GM12864 (cell line): ENCODE results near the gene LPIN1.
"Not testable (repeated sequence)": the region's sequence is repeated elsewhere in the genome, so short reads cannot be mapped to it uniquely, and the experiment has no call there.

Experiments used
- DNase-seq: peaks from one replicate; pipeline ENCODE4 v3.0.0-alpha.2; 2011; ENCODE audit warnings: low read depth
- H3K4me3 ChIP-seq: 2 replicates; pipeline ENCODE4 v1.5.1; 2011; ENCODE audit warnings: mild to moderate bottlenecking, low read depth, low read length, control low read depth
- TF ChIP-seq, protein P1 (sequence below): IDR thresholded peaks from 2 replicates; pipeline ENCODE4 v1.5.1; 2011; ENCODE audit warnings: low read depth, mild to moderate bottlenecking, moderate library complexity, low read length, control low read depth, inconsistent platforms; ENCODE audit errors: missing control alignments

LPIN1 gene

DNA sequence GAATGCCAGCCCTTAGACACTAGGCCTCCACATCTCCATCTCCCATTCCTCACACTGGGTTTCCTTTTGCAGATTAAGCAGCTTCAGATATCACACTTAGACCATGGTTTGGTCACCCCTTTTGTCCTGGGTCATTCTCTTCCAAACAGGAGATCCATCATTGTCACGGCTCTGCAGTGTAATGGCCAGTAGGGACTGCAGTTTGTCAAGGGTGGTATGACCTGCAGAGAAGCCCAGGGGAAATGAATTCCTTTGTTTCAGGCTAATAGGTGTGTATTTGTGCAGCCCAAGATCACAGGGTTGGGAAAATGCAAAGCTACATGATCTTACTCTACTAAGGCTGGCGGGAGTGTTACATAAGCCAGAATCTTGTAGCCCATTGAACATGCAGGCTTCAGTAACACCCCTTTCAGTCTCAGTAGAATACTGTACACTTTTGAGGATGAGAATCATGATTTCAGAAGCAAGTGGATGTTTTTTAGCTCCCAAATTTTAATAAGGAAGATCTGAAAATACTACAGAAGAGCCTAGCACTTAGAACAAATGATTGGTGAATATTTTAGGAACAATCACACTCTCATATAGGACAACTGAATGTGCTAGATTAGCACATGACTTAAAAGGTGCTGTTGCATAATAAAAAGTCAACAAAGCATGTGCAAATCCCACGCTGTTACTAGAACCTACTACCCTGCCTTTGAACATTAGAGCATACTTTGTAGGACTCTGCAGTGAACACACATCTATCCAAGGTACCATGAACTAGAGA lies 24.0 kb upstream of the LPIN1 start:
- no peak overlapping the region for H3K4me3 ChIP-seq
- TF ChIP-seq, protein P1, sequence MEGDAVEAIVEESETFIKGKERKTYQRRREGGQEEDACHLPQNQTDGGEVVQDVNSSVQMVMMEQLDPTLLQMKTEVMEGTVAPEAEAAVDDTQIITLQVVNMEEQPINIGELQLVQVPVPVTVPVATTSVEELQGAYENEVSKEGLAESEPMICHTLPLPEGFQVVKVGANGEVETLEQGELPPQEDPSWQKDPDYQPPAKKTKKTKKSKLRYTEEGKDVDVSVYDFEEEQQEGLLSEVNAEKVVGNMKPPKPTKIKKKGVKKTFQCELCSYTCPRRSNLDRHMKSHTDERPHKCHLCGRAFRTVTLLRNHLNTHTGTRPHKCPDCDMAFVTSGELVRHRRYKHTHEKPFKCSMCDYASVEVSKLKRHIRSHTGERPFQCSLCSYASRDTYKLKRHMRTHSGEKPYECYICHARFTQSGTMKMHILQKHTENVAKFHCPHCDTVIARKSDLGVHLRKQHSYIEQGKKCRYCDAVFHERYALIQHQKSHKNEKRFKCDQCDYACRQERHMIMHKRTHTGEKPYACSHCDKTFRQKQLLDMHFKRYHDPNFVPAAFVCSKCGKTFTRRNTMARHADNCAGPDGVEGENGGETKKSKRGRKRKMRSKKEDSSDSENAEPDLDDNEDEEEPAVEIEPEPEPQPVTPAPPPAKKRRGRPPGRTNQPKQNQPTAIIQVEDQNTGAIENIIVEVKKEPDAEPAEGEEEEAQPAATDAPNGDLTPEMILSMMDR, result no peak
- DNase-seq, result no peak

DNA sequence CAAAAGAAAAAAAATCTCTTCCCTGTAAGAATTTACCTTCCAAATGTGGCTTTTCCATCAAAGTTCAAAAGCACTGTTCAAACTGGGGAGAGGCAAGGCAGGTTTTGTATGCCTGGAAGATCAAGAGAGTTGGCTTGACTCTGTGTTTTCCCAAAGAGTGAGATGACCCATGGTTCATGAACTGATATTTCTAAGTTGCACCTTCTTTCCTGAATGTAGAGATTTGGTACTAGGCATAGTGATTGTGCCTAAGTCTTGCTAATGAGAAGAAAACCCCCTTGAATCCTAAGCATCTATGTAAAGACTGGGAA lies 23.4 kb upstream of the LPIN1 start:
- TF ChIP-seq, protein P1, result no peak
- DNase-seq, result no peak
- H3K4me3 ChIP-seq, result no peak overlapping the region

DNA sequence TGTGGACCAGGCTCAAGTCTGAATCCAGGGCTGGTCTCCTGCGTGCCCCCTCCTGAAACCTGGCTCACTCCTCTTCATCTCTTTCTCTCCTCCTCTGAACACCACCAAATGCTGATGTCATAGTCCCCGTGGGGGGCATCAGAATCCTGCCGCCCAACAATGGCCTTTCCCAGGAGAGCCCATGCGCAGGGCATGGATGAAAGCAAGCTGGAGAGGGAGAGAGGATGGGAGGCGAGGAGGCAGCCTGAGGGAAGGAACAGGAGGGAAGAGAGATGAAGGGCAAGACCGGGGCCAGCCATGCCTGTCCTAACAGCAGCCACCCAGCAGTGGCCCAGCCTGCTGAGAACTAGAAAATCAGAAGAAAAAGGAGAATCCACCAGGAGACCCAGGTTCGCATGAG lies 22.3 kb upstream of the LPIN1 start:
- TF ChIP-seq, protein P1, result no peak
- H3K4me3 ChIP-seq, result no peak overlapping the region
- no peak for DNase-seq

GRCh38 chr2:11726384-11726783 lies 20.0 kb upstream of the LPIN1 start:
- no peak for DNase-seq
- H3K4me3 ChIP-seq, result no peak overlapping the region
- TF ChIP-seq, protein P1, result no peak

DNA sequence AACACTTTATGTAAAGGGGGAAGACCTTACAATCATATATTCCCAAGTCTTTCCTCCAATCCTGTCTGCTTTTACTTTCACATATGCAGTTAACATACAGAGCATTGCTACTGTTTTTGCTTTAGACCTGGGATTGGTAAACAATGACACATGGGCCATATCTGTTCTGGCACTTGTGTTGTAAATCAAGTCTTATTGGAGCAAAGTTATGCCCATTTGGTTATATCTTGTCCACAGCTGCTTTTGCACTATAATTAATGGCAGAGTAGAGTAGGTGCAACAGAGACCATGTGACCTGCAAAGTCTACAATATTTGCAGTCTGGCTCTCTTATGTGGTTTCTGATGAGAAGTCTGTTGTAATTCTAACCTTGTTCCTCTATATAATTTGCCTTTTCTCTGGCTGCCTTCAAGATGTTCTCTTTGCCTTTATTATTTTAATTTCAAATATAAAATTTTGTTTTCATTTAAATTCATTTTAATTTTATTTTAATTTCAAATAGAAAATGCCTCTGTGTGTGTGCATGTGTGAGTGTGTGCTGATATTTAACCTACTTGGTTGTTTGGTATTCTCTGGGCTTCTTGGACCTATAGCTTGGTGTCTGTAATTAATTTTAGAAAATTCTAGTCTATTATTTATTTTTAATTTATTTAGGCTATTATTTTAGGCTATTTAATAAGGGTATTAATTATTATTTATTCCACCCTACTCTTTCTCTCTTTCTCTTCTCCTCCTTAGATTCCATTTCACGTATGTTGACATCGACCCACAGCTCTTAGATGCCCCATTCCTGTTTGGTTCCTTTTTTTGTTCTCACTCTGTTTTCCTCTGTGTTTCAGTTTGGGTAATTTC lies 16.8 kb upstream of the LPIN1 start:
- TF ChIP-seq, protein P1, result no peak
- no peak for DNase-seq
- no peak overlapping the region for H3K4me3 ChIP-seq

GRCh38 chr2:11731214-11731984 lies 15.0 kb upstream of the LPIN1 start:
- DNase-seq, H3K4me3 ChIP-seq: not testable (repeated sequence)

- H3K4me3 ChIP-seq, result no peak overlapping the region
- TF ChIP-seq, protein P1, result no peak
These were observed 13.8 kb upstream of the LPIN1 start for GRCh38 chr2:11732587-11732986.

DNA sequence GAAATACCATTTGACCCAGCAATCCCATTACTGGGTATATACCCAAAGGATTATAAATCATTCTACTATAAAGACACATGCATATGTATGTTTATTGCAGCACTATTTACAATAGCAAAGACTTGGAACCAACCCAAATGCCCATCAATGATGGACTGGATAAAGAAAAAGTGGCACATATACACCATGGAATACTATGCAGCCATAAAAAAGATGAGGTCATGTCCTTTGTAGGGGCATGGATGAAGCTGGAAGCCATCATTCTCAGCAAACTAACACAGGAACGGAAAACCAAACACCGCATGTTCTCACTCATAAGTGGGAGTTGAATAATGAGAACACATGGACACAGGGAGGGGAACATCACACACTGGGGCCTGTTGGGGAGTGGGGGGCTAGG lies 8.6 kb upstream of the LPIN1 start:
- H3K4me3 ChIP-seq, DNase-seq: not testable (repeated sequence)

More at GRCh38 chr2:11732587-11732986, 13.8 kb upstream of the LPIN1 start:
- no peak for DNase-seq
